SK-MEL-5 (cell line): ENCODE results near the gene ZNF865. TPM values are rescaled to one million over a fixed set of nuclear protein-coding genes. Genes with fewer than 3 reads are reported as not detected.
A peak's percentile ranks its signal among the peaks of the same experiment; 100 is the strongest.

Source experiments
- DNase-seq: peaks from one replicate; pipeline ENCODE4 v3.0.0-alpha.2; 2016; ENCODE audit warnings: low read depth, low spot score
- in situ Hi-C: cut with HindIII; loops from 2 replicates; pipeline ENCODE4 v1.10.0; 2016; ENCODE audit warnings: low sequenced_read_pairs, high pct_unique_total_duplicates, low pct_unique_long_range_greater_than_20kb
- total RNA-seq: library from RNA; depleted of rRNA; stranded (reverse); fragments of >200 nt; shearing (Covaris generic); gene quantifications from 2 replicates; pipeline ENCODE4 v1.2.3, GENCODE V29; 2014

Gene ZNF865
- total RNA-seq, 1 experiment from 2014 or later = 0.69 TPM

- in situ Hi-C loops = no loop called here
- no peak for DNase-seq
Measured at GRCh38 chr19:55615543-55616394, 10.3 kb downstream of the ZNF865 start.

- in situ Hi-C loops = no loop called here
- DNase-seq = no peak
Measured at GRCh38 chr19:55616395-55616875, 11.0 kb downstream of the ZNF865 start.

GRCh38 chr19:55617426-55617825 is 12.0 kb downstream of the ZNF865 start:
- no peak for DNase-seq
- in situ Hi-C loops = no loop called here

GRCh38 chr19:55618426-55618825 is 13.0 kb downstream of the ZNF865 start:
- in situ Hi-C loops = no loop called here
- DNase-seq = no peak

DNA sequence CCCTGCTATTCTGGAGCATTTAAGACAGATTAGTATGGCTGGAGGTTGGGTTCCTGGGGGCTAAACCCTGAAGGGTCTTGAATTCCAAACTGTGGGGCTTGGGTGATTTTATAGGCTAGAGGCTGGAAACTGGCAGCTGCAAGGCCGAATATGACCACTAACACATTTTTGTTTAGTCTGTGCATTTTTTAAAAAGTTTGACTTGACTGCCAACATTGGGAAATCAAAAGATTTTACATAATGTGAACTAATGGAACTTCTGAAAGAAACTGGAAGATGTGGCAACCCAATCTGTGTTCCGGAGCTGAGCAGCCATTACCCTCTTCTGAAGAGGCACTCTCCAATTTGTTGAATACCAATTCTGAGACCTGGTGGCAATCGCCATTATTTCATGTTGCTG is 13.8 kb downstream of the ZNF865 start:
- in situ Hi-C loops = no loop called here
- no peak for DNase-seq

GRCh38 chr19:55620410-55621204 is 15.2 kb downstream of the ZNF865 start:
- DNase-seq = no peak
- in situ Hi-C loops = no loop called here

- no peak for DNase-seq
Measured at GRCh38 chr19:55621205-55621672, 15.8 kb downstream of the ZNF865 start.

DNA sequence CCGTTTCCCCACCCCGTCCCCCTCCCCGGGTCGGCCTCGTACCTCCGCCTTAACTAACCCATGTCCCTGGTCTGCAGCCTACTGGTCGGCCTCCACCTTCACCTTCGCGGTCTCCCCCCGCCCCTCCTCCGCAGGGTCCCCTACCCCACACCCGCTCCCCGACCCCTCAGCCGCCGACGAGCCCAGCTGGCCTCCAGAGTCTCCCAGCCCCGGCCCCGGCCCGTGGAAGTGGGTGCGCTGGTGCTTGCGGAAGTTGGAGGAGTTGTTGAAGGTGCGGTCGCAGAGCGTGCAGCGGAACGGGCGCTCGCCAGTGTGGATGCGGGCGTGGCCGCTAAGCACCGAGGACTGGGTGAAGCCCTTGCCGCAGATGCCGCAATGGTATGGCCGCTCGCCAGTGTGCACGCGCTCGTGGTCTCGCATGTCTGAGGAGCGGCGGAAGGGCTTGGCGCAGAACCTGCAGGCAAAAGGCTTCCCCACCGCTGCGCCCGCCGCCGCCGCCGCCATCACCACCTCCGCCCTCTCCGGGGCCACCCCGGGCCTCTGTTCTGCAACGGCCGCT is 16.3 kb downstream of the ZNF865 start:
- in situ Hi-C loops = no loop called here
- DNase-seq = no peak

More at GRCh38 chr19:55621205-55621672, 15.8 kb downstream of the ZNF865 start:
- in situ Hi-C loops = no loop called here

DNA sequence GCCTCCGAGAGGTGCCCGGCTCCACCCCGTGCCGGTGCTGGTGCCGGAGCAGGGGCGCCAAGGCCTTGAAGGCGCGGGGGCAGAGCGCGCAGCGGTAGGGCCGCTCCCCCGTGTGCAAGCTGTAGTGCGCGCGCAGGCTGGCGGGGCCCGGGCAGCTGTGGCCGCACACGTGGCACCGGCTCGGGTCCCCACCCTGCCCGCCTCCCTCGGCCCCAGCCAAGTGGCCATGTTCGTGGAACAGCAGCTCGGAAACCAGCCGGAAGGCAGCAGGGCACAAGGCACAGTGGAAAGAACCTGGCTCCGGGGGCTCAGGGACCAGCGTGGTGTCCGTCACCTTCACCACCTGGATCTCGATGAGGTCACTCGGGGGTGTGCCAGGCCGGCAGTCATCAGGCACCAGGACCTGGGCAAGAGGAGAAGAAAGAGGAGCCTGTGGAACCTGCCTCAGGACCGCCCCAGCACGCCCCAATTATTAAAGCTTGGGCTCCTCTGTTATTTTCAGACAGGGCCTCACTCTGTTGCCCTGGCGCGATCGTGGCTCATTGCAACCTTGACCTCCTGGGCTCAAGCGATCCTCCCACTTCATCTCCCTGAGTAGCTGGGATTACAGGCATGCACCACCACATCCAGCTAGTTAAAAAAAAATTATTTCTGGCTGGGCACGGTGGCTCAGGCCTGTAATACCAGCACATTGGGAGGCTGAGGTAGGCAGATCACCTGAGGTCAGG is 17.0 kb downstream of the ZNF865 start:
- DNase-seq = no peak
- in situ Hi-C loops = no loop called here

DNA sequence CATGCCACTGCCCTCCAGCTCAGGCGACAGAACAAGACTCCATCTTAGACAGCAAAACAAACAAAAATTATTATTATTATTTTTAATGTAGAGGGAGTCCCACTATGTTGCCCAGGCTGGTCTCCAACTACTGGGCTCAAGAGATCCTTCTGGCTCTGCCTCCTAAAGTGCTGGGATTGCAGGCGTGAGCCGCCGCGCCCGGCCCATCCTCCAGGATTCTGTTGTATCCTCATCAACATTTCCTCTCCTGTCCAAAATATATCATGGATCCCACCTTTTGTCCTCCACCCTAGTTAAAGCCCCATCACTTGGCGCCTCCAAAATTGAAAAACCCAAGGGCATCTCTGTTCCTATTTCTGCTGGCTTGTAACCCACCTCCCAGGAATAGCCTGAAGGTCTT is 17.7 kb downstream of the ZNF865 start:
- no peak for DNase-seq
- in situ Hi-C loops = no loop called here

DNA sequence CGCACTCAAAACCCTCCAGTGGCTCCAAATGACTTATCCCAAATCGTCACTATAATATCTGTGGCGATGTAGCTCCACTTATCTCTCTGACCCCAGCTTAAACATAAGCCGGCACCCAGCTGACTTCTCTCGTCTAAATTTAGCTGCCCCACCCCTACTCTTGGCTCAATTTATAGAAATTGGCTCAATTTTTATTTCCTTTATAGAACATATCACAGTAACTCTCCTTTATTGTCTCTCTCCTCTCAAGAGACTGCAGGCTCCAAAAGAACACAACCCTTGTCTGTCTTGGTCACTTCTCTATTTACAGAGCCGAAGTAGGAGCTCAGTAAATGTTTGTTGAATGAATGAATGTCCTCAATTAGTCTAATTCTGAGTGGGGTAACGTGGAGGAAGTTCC is 18.1 kb downstream of the ZNF865 start:
- no peak for DNase-seq
- in situ Hi-C loops = no loop called here

- peak; percentile 88 for DNase-seq
- in situ Hi-C loops = no loop called here
Measured at GRCh38 chr19:55624109-55625003, 18.9 kb downstream of the ZNF865 start, which contains the start of gene ZNF784. Gene ZNF784 (minus strand): TSS chr19:55624566. CDS start chr19:55624561, 5 bp downstream.

DNA sequence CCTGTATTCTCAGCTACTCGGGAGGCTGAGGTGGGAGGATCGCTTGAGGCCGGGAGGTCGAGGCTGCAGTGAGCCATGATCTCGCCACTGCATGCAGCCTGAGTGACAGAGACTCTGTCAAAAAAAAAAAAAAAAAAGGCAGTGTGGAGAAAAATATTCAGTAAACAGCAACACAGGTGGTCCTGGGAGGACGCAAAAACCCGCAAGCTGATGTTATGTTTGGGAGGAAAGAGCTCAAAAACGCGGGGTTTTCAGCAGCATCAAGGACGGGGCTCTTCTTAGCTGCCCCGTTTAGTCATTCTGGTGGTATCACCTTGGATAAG is 19.5 kb downstream of the ZNF865 start:
- no peak for DNase-seq
- in situ Hi-C loops = no loop called here

DNA sequence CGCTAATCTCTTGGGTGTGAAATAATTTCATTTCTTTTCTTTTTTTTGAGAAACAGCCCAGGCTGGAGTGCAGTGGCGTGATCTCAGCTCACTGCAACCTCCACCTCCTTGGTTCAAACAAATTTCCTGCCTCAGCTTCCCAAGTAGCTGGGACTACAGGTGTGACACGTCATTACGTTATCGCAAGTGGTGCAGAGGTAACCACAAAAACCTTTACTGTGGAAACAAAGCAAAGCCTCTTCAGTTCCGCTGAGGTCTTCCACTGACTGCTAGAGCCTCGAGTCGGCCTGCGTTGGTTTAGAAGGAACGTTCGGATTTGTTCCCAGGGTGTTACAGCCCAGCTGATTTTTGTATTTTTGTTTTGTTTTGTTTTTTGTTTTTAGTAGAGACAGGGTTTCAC is 20.9 kb downstream of the ZNF865 start:
- DNase-seq = no peak
- in situ Hi-C loops = no loop called here

DNA sequence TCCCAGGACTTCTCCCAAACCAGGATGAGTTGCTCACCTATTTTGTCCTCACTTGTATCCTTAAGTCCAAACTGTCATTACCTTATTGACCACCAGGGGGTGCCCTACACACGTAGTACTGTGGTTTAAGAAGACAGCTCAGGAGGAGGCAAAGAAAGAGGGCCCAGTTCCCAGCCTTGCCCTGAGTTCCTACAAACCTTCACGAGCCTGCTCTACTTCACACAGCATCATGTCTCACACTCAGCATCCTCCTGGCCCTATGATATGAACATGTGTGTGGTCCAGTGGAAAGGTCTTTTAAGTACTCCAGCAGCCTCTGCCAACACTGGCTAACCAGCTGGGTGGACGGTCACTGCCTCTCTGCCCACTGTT is 27.0 kb downstream of the ZNF865 start:
- in situ Hi-C loops = no loop called here
- peak; percentile 92 for DNase-seq

- in situ Hi-C loops = no loop called here
- no peak for DNase-seq
Measured at GRCh38 chr19:55633861-55634260, 28.4 kb downstream of the ZNF865 start.

DNA sequence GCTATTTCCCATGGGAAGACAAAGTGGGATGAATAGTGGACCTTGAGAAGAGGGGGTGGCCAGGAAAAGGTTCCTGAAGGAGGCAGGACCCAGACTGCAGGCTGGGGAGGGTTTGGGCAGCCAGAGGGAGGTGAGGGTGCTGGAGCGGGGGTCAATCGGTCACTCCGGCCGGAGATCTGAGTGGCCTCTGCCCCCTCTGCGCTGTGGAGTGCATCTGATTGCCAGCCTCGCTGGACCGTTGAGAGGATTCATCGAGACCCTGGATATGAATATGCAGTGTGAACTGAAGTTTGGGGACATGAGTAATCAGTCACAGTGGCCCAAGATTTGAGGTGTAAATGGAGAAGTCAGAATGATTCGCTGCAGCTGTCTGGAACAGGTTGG is 29.9 kb downstream of the ZNF865 start:
- in situ Hi-C loops = no loop called here
- no peak for DNase-seq
